Activated naive CD8-positive, alpha-beta T cell treated with anti-CD3 and anti-CD28 coated beads, Interleukin-2, amount 50 U/mL, for 16 hours (primary cell): ENCODE results near the gene TEPSIN.

Experiments used
- DNase-seq: peaks from one replicate; pipeline ENCODE4 v3.0.0-alpha.2; 2020; ENCODE audit warnings: low read depth, low spot score

Gene TEPSIN

GRCh38 chr17:81270279-81270678 lies 31.4 kb upstream of the TEPSIN start:
- DNase-seq = no peak

DNA sequence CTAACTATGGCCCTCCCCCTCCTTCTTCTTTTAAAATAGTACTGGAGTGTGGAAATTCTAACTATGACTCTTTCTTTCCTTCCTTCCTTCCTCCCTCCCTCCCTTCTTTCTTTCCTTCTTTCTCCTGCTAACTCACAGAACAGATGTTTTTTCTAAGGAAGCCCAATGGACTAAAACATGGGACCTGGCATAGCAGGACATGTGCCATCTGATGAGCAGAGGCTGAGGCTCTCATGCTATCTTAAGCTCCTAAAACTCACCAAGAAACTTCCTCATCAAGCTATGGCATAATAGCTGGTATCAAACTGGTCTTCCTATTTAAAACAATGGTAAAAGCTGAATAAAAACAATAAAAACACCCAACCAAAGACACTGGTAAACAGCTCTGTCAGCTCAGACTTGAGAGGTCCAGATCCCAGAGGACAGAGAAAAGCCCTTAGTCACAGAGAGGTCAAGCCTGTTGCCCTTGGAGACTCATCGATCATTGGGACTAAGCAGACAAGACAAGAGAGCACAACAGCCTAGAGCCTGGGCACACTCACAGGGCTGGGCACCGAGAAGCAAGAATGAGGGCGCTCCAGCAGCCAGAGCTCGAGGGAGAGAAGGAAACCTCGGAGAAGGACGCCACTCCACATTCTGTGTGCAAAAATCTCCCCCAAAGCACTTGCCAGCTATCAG lies 28.7 kb upstream of the TEPSIN start:
- no peak for DNase-seq

DNA sequence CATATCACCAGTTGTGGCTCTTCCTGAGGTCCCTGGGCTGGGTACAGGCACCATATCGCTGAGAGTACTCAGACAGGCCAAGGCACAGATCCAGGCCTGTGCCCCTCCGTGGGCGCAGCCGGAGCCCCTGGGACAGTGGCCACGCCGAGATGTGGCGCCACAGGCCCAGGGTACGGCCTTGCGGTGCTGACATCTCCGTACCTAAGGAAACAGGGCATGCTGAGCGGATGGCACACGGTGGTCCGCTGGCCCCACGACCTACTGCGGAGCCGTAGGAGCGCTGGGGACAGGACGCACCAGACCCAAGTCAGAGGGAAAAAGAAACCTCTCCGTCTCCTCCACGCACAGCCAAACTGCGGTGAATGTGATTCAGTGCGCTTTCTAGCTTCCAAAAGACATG lies 26.7 kb upstream of the TEPSIN start:
- DNase-seq = no peak

- DNase-seq = no peak
Observed at GRCh38 chr17:81264640-81265039, 25.8 kb upstream of the TEPSIN start.

GRCh38 chr17:81263371-81264181 lies 24.7 kb upstream of the TEPSIN start:
- DNase-seq = no peak

- DNase-seq = no peak
Observed at GRCh38 chr17:81261582-81262336, 22.9 kb upstream of the TEPSIN start.

DNA sequence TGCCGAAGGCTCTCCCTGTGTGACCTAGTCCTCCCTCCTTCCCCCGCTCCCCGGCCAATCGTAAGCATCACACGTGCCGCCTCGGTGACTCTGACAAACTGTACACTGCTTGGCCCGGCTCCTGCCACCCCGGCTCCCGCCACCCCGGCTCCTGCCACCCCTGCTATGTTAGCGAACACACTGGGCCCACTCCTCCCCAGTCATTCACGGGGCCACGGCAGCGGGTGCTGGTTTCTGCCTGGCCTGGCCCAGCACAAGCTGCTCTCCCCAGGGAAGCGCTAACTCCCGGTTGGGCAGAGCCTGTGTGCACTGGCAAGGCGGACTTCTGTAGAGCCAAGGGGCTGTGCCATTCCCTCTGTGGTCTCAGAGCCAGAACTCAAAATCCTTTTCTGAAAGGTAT lies 22.2 kb upstream of the TEPSIN start:
- no peak for DNase-seq

DNA sequence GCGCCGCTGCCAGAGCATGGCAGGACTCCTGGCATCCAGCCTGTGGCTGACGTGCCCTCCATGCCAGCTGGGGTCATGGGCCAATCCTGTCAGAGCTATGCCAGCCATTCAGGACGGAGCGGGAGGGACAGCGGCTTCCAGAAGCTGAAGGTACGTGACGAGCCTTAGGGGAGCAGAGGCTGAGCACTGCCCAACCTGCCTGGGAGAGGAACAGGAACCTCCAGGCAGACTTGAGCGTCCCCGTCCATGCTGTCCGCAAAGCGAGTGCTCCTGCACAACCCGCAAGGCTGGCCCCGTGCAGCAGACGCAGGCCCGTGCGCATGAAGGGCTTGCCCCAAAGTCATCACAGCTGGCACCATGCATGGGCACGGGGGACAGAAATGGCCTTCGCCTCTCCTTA lies 21.8 kb upstream of the TEPSIN start:
- no peak for DNase-seq

GRCh38 chr17:81260171-81260570 lies 21.3 kb upstream of the TEPSIN start:
- no peak for DNase-seq

DNA sequence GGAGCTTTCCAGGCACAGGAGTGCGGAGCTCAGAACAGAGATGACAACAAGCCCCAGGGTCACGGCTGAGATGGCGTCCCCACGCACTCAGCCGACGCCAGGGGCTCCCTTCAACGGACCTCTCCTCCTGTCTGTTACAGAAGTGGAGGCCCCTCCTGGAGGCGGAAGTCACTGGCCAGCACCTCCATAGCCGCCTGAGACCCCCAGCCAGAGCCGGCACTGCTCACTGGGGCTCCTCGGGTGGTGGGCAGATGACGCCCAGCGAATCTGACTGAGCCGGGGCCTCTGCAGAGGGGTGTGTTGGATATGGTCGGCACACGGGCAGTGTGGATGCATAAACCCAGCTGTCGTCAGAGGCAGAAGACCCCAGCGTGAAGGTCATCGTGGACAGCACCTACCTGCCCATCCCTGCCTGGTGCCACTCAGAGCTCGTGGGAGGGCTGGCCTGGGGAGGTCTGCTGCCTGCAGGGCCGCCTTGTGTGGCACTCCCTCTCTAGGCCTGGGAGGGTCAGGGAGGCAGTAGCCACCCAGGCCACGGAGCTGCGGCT lies 20.3 kb upstream of the TEPSIN start:
- no peak for DNase-seq

- no peak for DNase-seq
Observed at GRCh38 chr17:81258292-81258691, 19.4 kb upstream of the TEPSIN start.

DNA sequence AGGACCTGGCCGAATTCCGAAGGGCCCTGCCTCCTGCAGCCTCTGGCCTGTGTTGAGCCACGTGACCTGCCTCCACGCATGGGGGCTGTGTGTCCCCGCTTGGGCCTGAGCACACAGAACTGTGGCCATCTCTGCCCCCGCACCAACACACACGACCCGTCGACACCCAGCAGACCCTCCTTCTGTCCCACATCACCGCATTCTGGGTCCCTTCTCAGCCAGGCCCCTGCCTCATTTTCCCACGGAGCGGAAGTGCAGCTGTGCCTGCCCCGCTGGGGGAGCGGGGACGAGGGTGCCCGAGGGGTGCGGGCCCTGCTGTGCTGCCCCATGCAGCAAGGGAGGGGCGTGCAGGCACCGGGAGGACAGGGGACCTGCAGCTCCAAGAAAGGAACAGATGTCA lies 18.7 kb upstream of the TEPSIN start:
- no peak for DNase-seq

DNA sequence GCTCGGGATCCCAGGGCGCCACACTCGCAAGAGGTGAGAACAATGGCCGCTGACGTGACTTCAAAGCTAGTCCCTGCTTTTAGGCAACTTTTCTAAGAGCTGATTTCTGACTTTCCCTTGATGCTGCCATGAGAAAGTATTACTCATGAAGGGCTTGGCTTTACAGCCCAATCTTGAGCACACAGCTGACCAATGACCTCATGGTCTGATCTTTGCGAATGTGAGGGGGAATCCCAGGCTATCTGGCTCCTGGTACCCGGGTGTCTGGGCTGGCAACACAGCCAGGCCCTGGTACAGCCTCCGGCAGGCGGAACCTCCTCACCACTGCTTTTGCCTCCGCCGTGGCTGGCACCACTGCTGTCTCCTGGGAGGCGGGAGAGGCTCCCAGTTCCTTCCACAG lies 17.8 kb upstream of the TEPSIN start:
- no peak for DNase-seq

GRCh38 chr17:81254955-81255717 lies 16.3 kb upstream of the TEPSIN start:
- DNase-seq = no peak

DNA sequence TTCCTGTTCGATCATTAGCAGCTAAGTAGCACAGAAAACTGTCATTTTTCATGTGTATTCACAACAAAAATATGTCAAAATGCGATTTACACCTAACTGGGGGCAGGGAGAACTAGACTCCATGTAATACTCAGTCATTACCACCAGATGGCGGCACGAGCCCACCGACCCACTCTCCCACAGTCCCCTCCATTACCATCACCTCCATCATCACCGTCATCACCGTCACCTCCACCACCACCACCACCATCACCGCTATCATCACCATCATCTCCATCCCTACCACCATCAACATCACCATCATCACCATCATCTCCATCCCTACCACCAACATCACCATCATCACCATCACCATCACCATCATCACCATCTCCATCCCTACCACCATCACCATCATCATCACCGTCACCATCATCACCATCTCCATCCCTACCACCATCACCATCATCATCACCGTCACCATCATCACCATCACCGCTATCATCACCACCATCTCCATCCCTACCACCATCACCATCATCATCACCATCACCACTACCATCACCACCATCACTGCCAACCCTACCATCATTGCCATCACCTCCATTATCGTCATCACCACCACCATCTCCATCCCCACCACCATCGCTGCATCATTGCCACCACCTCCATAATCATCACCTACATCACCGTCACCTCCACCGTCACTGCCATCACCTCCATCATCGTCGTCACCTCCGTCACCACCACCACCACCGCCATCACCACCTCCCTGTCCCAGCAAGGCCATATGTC lies 14.7 kb upstream of the TEPSIN start:
- DNase-seq = peak; percentile 47

DNA sequence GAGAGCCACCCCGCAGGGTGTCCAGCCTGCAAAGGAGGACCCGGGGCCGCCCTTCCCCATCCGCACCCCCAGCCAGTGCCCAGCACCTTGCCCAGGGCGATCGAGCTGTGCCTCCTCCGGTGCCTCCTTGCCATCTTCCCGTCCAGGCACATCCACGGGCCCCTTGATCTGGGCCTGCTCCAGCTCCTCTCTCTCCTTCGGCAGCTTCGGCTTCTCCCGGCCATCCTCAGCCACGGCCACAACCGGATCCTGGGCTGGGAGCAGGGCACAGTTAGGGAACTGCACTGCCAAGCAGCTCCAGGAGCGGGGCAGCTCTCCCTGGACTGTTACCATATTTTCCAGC lies 14.1 kb upstream of the TEPSIN start:
- no peak for DNase-seq

- DNase-seq = no peak
Observed at GRCh38 chr17:81252326-81252986, 13.6 kb upstream of the TEPSIN start.

DNA sequence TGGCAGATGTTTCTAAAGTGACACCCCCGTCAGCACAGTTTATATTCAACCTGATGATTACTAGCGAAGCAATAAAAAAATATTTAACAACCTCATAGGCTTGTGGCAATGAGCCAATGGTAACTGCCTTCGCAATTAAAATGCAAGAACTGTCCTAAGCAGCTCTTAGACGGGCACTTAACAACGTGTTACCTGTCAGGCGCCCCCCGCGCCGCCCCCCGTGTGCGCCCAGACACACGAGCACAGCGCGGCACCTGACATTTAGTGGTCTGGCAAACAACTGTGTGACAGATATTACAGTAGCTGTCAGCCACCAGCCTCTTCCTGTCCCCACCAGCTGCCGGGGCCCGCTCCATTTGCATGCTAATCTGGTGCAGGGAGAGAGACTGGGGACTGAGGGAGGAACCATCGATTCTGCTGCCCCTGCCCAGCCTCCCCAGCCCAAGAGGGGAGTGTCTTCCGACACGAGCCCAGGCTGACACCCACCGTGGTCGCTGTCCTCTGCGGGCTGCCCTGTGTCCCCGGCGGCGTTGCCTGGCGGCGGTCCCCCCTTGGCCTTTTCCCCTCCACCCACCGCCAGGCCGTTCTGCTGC lies 12.9 kb upstream of the TEPSIN start:
- no peak for DNase-seq

GRCh38 chr17:81251094-81251708 lies 12.3 kb upstream of the TEPSIN start:
- DNase-seq = no peak
